ENCODE measurements around the gene SIRT4. TPM values are rescaled to one million over a fixed set of nuclear protein-coding genes. Genes with fewer than 3 reads are reported as not detected.

The SIRT4 gene
- total RNA-seq, 1 experiment from 2014 or later, result 3.6 TPM

DNA sequence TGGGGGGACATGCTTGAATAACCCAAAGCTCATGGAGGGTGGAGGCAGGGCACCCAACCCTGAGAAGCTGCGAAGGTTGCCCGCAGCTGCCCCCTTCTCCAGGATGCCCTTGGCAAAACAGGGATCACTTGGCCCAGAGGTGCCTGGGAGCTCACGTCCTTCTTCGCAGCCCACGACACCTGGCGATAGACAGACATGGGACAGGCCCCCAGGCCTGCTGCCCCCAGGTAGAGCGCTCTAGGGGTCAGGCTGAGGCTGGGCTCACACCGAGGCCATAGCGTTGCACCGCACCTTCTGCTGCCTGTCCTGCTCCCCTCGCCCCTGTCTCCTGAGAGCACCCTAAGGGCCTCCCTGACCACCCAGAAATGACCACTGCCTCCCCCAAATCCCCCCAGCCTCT is 45.6 kb downstream of the SIRT4 start:
- no peak for DNase-seq
- intact Hi-C loops (cut with micrococcal nuclease; ENCODE audit: unreplicated experiment), result no loop called here
- Histone ChIP-seq H4K20me1 (ENCODE audit: insufficient read depth) (no peaks in the 10 kb centered on the region), H3K9me2 (ENCODE audit: insufficient read depth) (no peaks in the 10 kb centered on the region), H3K4me2 (no peak overlapping the region), H3F3A (ENCODE audit: insufficient read depth, low read depth) (no peaks in the 10 kb centered on the region), H3K9me3 (ENCODE audit: insufficient read depth, low read depth) (no peaks in the 10 kb centered on the region), H3K36me3 (ENCODE audit: low read depth) (no peaks in the 10 kb centered on the region), H3K27me3 (ENCODE audit: insufficient read depth, low read depth) (no peaks in the 10 kb centered on the region), H2AFZ (no peak overlapping the region), H3K79me2 (ENCODE audit: low read depth) (no peaks in the 10 kb centered on the region), H3K27ac (no peak overlapping the region), H3K4me1 (replicated peaks; ENCODE audit: insufficient read depth) (no peaks in the 10 kb centered on the region), H3K4me3 (no peak overlapping the region)
- no TSS peak for BruUV-seq (replicated peaks)
- POLR2A ChIA-PET (ENCODE audit: unreplicated experiment), result no interaction called here
- CTCF ChIA-PET, result interaction anchor here (1.2 kb wide), 1 partner anchor 15 kb away, joined by 7 read pairs; no protein-coding TSS in a partner anchor
- TF ChIP-seq, protein P1, sequence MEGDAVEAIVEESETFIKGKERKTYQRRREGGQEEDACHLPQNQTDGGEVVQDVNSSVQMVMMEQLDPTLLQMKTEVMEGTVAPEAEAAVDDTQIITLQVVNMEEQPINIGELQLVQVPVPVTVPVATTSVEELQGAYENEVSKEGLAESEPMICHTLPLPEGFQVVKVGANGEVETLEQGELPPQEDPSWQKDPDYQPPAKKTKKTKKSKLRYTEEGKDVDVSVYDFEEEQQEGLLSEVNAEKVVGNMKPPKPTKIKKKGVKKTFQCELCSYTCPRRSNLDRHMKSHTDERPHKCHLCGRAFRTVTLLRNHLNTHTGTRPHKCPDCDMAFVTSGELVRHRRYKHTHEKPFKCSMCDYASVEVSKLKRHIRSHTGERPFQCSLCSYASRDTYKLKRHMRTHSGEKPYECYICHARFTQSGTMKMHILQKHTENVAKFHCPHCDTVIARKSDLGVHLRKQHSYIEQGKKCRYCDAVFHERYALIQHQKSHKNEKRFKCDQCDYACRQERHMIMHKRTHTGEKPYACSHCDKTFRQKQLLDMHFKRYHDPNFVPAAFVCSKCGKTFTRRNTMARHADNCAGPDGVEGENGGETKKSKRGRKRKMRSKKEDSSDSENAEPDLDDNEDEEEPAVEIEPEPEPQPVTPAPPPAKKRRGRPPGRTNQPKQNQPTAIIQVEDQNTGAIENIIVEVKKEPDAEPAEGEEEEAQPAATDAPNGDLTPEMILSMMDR (conservative IDR thresholded peaks at IDR 0.05), result no peak
- no peak for TF ChIP-seq EZH2 (IDR thresholded peaks at IDR 0.05; ENCODE audit: low read depth)

DNA sequence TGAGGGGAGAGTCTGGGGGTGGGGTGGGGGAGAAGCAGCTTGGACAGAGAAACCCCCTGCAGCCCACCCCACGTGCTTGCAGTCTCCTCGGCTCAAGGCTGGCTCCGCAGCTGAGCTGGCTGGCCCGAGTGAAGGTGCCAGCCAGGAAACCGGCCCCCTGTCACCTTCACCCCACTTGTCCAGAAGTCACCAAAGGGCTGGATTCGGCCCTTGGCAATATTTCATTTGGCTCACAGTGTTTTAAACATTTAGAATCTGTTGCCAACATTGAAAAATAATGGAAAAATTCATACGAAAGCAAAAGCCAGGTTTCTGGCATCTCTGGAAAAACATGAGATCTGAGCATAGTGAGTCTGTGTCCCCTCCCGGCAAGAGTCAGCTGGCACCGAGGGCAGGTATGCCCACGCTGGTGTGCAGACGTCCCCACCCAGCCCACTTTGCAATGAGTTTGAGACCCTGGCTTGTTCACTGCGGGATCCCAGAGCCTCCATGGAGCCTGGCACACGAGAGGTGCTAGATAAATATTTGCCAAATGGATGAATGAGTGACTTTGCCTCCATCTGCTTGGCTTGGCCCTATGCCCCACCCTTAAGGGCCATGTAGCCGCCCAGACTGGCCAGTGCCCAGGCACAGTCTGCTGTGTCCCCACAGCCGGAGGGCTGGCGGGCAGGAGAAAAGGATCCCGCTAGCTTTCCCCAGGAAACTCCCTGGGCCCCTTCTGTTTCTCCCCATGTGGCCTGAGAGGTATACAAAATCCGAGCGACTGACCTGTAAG is 48.6 kb downstream of the SIRT4 start:
- no peaks in the 10 kb centered on the region for H4K20me1 ChIP-seq (ENCODE audit: insufficient read depth)
- H2AFZ ChIP-seq, result no peak overlapping the region
- TF ChIP-seq, protein P1 (conservative IDR thresholded peaks at IDR 0.05), result no peak
- no peak for TF ChIP-seq EZH2 (IDR thresholded peaks at IDR 0.05; ENCODE audit: low read depth)
- no peak overlapping the region for H3K4me3 ChIP-seq
- no peak overlapping the region for H3K27ac ChIP-seq
- H3K27me3 ChIP-seq (ENCODE audit: insufficient read depth, low read depth), result no peaks in the 10 kb centered on the region
- intact Hi-C loops (cut with micrococcal nuclease; ENCODE audit: unreplicated experiment), result loop anchor here (10.0 kb wide), 1 partner anchor 294 kb away; the partner anchor contains the start of gene CABP1
- H3F3A ChIP-seq (ENCODE audit: insufficient read depth, low read depth), result no peaks in the 10 kb centered on the region
- no peaks in the 10 kb centered on the region for H3K36me3 ChIP-seq (ENCODE audit: low read depth)
- no peak for DNase-seq
- H3K4me2 ChIP-seq, result no peak overlapping the region
- H3K79me2 ChIP-seq (ENCODE audit: low read depth), result no peaks in the 10 kb centered on the region
- H3K4me1 ChIP-seq (replicated peaks; ENCODE audit: insufficient read depth), result no peaks in the 10 kb centered on the region
- CTCF ChIA-PET, result interaction anchor here (0.6 kb wide), 2 partner anchors 15 to 226 kb away, joined by 4 to 7 read pairs; no protein-coding TSS in a partner anchor
- no peaks in the 10 kb centered on the region for H3K9me3 ChIP-seq (ENCODE audit: insufficient read depth, low read depth)
- no TSS peak for BruUV-seq (replicated peaks)
- POLR2A ChIA-PET (ENCODE audit: unreplicated experiment), result no interaction called here
- no peaks in the 10 kb centered on the region for H3K9me2 ChIP-seq (ENCODE audit: insufficient read depth)

DNA sequence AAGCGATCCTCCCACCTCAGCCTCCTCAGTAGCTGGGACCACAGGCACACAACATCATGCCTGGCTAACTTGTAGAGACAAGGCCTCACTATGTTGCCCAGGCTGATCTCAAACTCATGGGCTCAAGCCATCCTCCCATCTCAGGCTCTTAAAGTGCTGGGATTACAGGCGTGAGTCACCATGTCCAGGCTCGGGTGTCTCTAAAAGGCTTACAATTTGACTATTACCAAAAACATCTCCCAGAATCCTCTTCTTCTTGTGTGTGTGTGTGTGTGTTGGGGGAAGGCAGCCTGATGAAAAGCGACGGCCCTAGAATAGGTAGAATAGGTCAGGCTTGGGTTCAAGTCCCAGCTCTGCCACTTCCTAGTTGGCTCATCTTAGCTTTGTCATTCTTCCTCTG is 50.0 kb downstream of the SIRT4 start:
- no peaks in the 10 kb centered on the region for H4K20me1 ChIP-seq (ENCODE audit: insufficient read depth)
- peaks cover 3% of the 10 kb centered on the region; the same call in 1 of the 2 replicates for H3K4me1 ChIP-seq (replicated peaks; ENCODE audit: insufficient read depth)
- H2AFZ ChIP-seq, result no peak overlapping the region
- H3K9me3 ChIP-seq (ENCODE audit: insufficient read depth, low read depth), result no peaks in the 10 kb centered on the region
- no peaks in the 10 kb centered on the region; the same call in 1 of the 2 replicates for H3F3A ChIP-seq (ENCODE audit: insufficient read depth, low read depth)
- POLR2A ChIA-PET (ENCODE audit: unreplicated experiment), result interaction anchor here (0.6 kb wide), 1 partner anchor 229 kb away, joined by 5 read pairs; the partner anchor contains the start of gene POP5
- H3K36me3 ChIP-seq (ENCODE audit: low read depth), result no peaks in the 10 kb centered on the region
- H3K9me2 ChIP-seq (ENCODE audit: insufficient read depth), result no peaks in the 10 kb centered on the region
- H3K27ac ChIP-seq, result no peak overlapping the region
- TF ChIP-seq, protein P1 (conservative IDR thresholded peaks at IDR 0.05), result no peak
- TF ChIP-seq EZH2 (IDR thresholded peaks at IDR 0.05; ENCODE audit: low read depth), result no peak
- H3K27me3 ChIP-seq (ENCODE audit: insufficient read depth, low read depth), result no peaks in the 10 kb centered on the region
- CTCF ChIA-PET, result no interaction called here
- no peak overlapping the region for H3K4me2 ChIP-seq
- no TSS peak for BruUV-seq (replicated peaks)
- no peaks in the 10 kb centered on the region for H3K79me2 ChIP-seq (ENCODE audit: low read depth)
- no peak for DNase-seq
- intact Hi-C loops (cut with micrococcal nuclease; ENCODE audit: unreplicated experiment), result loop anchor here (10.0 kb wide), 1 partner anchor 293 kb away; the partner anchor contains the start of gene CABP1
- no peak overlapping the region for H3K4me3 ChIP-seq

Data from PC-9 (cell line).